H9 (cell line): Measurements from ENCODE around the gene ANP32A. TPM values are rescaled to one million over a fixed set of nuclear protein-coding genes. Genes with fewer than 3 reads are reported as not detected.

Experiments used
- DNase-seq: peaks from one replicate; pipeline ENCODE4 v3.0.0-alpha.2; 2017
- H2AFZ ChIP-seq: one replicate; pipeline ENCODE4 v1.6.1; 2013; ENCODE audit warnings: mild to moderate bottlenecking, low read length, control low read depth, moderate library complexity
- H2AK5ac ChIP-seq: 2 replicates; pipeline ENCODE4 v1.6.1; 2013; ENCODE audit warnings: low read length, control low read depth, mixed read lengths; ENCODE audit not compliant: insufficient read length
- H2BK120ac ChIP-seq: one replicate; pipeline ENCODE4 v1.6.1; 2013; ENCODE audit warnings: low read depth, mild to moderate bottlenecking, low read length, control low read depth, inconsistent platforms; ENCODE audit not compliant: poor library complexity, severe bottlenecking
- H2BK12ac ChIP-seq: 2 replicates; pipeline ENCODE4 v1.6.1; 2013; ENCODE audit warnings: low read length, control low read depth, mixed read lengths, low read depth; ENCODE audit not compliant: insufficient read length
- H2BK15ac ChIP-seq: 2 replicates; pipeline ENCODE4 v1.6.1; 2013; ENCODE audit warnings: low read depth, low read length, control low read depth
- H2BK20ac ChIP-seq: one replicate; pipeline ENCODE4 v1.6.1; 2013; ENCODE audit warnings: low read depth, mild to moderate bottlenecking, low read length, control low read depth, inconsistent platforms; ENCODE audit not compliant: poor library complexity, severe bottlenecking
- H2BK5ac ChIP-seq: 2 replicates; pipeline ENCODE4 v1.6.1; 2013; ENCODE audit warnings: low read length, control low read depth, mixed read lengths; ENCODE audit not compliant: insufficient read length
- H3K14ac ChIP-seq: 2 replicates; pipeline ENCODE4 v1.6.1; 2013; ENCODE audit warnings: low read length, control low read depth; ENCODE audit not compliant: insufficient read depth
- H3K18ac ChIP-seq: 2 replicates; pipeline ENCODE4 v1.6.1; 2013; ENCODE audit warnings: low read depth, mild to moderate bottlenecking, mixed read lengths, low read length, control low read depth; ENCODE audit not compliant: insufficient read length
- H3K23ac ChIP-seq: 2 replicates; pipeline ENCODE4 v1.6.1; 2013; ENCODE audit warnings: low read length, control low read depth, mixed read lengths, low read depth; ENCODE audit not compliant: insufficient read length
- H3K23me2 ChIP-seq: 2 replicates; pipeline ENCODE4 v1.6.1; 2013; ENCODE audit warnings: low read depth, mild to moderate bottlenecking, mixed read lengths, low read length, control low read depth; ENCODE audit not compliant: insufficient read length, poor library complexity, severe bottlenecking
- H3K27ac ChIP-seq: 2 replicates; pipeline ENCODE4 v1.5.1; 2013; ENCODE audit warnings: low read length, control low read depth, mixed read lengths, low read depth; ENCODE audit not compliant: insufficient read length
- H3K27me3 ChIP-seq: 2 replicates; pipeline ENCODE4 v1.6.1; 2013; ENCODE audit warnings: low read length, control low read depth, inconsistent platforms; ENCODE audit not compliant: insufficient read depth
- H3K4ac ChIP-seq: 2 replicates; pipeline ENCODE4 v1.6.1; 2013; ENCODE audit warnings: low read depth, mild to moderate bottlenecking, control low read depth, inconsistent platforms, low read length, moderate library complexity
- H3K4me1 ChIP-seq: 2 replicates; pipeline ENCODE4 v1.6.1; 2013; ENCODE audit warnings: low read length, control low read depth, inconsistent platforms; ENCODE audit not compliant: insufficient read depth
- H3K4me2 ChIP-seq: 2 replicates; pipeline ENCODE4 v1.6.1; 2013; ENCODE audit warnings: low read length, control low read depth, mixed read lengths; ENCODE audit not compliant: insufficient read length, insufficient read depth
- H3K56ac ChIP-seq: 2 replicates; pipeline ENCODE4 v1.6.1; 2013; ENCODE audit warnings: low read depth, mild to moderate bottlenecking, mixed read lengths, low read length, control low read depth; ENCODE audit not compliant: insufficient read length
- H3K79me1 ChIP-seq: 2 replicates; pipeline ENCODE4 v1.6.1; 2013; ENCODE audit warnings: low read depth, mild to moderate bottlenecking, moderate library complexity, low read length, control low read depth, inconsistent platforms; ENCODE audit not compliant: insufficient read depth, poor library complexity, severe bottlenecking
- H3K79me2 ChIP-seq: 2 replicates; pipeline ENCODE4 v1.6.1; 2013; ENCODE audit warnings: low read length, control low read depth, inconsistent platforms; ENCODE audit not compliant: insufficient read depth
- H3K9ac ChIP-seq: 2 replicates; pipeline ENCODE4 v1.6.1; 2013; ENCODE audit warnings: low read length, control low read depth, mixed read lengths; ENCODE audit not compliant: insufficient read length; ENCODE audit errors: extremely low read depth
- H3K9me3 ChIP-seq: one replicate; pipeline ENCODE4 v1.6.1; 2013; ENCODE audit warnings: low read depth, low read length, inconsistent platforms; ENCODE audit not compliant: control insufficient read depth
- H3T11ph ChIP-seq: one replicate; pipeline ENCODE4 v1.6.1; 2013; ENCODE audit warnings: mild to moderate bottlenecking, low read length, control low read depth, inconsistent platforms
- H4K20me1 ChIP-seq: one replicate; pipeline ENCODE4 v1.6.1; 2013; ENCODE audit not compliant: control insufficient read depth, insufficient read length, insufficient read depth
- H4K5ac ChIP-seq: 2 replicates; pipeline ENCODE4 v1.6.1; 2013; ENCODE audit warnings: low read depth, mild to moderate bottlenecking, mixed read lengths, low read length, control low read depth; ENCODE audit not compliant: insufficient read length
- H4K8ac ChIP-seq: replicated peaks from 2 replicates; pipeline ENCODE4 v1.6.1; 2013; ENCODE audit warnings: low read length, control low read depth, mixed read lengths, low read depth; ENCODE audit not compliant: insufficient read length
- H4K91ac ChIP-seq: 2 replicates; pipeline ENCODE4 v1.6.1; 2013; ENCODE audit warnings: low read depth, mild to moderate bottlenecking, moderate library complexity, mixed read lengths, low read length, control low read depth; ENCODE audit not compliant: insufficient read length
- H3K27ac Mint-ChIP-seq, 3 experiments: 2 replicates in 2 of 3; 3 replicates in 1 of 3; pipeline ENCODE4 v1.8.0; 2020 to 2021; ENCODE audit warnings: mixed read lengths in 3 of 3, mild to moderate bottlenecking in 1 of 3, moderate library complexity in 1 of 3
- H3K27me3 Mint-ChIP-seq: 2 replicates; pipeline ENCODE4 v1.8.0; 2021; ENCODE audit warnings: low read depth, mild to moderate bottlenecking, moderate library complexity, mixed read lengths
- H3K36me3 Mint-ChIP-seq, 3 experiments: 2 replicates in 2 of 3; 3 replicates in 1 of 3; pipeline ENCODE4 v1.8.0; 2020 to 2021; ENCODE audit warnings: low read depth in 3 of 3, mixed read lengths in 3 of 3; ENCODE audit not compliant: insufficient read depth in 1 of 3
- H3K4me1 Mint-ChIP-seq, 2 experiments: 2 replicates each; pipeline ENCODE4 v1.8.0; 2020; ENCODE audit warnings: mixed read lengths in 2 of 2
- H3K4me3 Mint-ChIP-seq, 2 experiments: 2 replicates in 1 of 2; 3 replicates in 1 of 2; pipeline ENCODE4 v1.8.0; 2020 to 2021; ENCODE audit warnings: mild to moderate bottlenecking in 2 of 2, mixed read lengths in 2 of 2, moderate library complexity in 1 of 2
- H3K9me3 Mint-ChIP-seq, 2 experiments: 2 replicates in 1 of 2; 3 replicates in 1 of 2; pipeline ENCODE4 v1.8.0; 2020; ENCODE audit warnings: mild to moderate bottlenecking in 2 of 2, mixed read lengths in 2 of 2, moderate library complexity in 1 of 2
- CTCF ChIP-seq: fragments of 200-600 bp; sonication (generic); conservative IDR thresholded peaks from 3 replicates; pipeline ENCODE4 v1.8.0; 2021; ENCODE audit warnings: antibody characterized with exemption, mild to moderate bottlenecking
- WGBS: extraction: QIAGEN DNeasy Blood & Tissue Kit; methylation state at CpG from one replicate; pipeline ENCODE4 v1.1.7; 2013; ENCODE audit warnings: missing lambda C conversion rate, low lambda C conversion rate, mixed read lengths; ENCODE audit not compliant: insufficient read length; ENCODE audit errors: extremely low coverage; 5-methylcytosine and 5-hydroxymethylcytosine counted together
- total RNA-seq: library from RNA; stranded (reverse); gene quantifications from 2 replicates; pipeline ENCODE4 v1.2.1, GENCODE V29; 2021

Gene ANP32A
- total RNA-seq, 1 experiment from 2014 or later = 318 TPM

- no peak overlapping the region for H4K91ac ChIP-seq
- H4K8ac ChIP-seq = no peak overlapping the region
- no peak overlapping the region for H3K9ac ChIP-seq
- no peaks in the 10 kb centered on the region for H4K20me1 ChIP-seq
- H2AFZ ChIP-seq = no peak overlapping the region
- H3K4me1 ChIP-seq = peaks cover 2% of the 10 kb centered on the region; the same call in 1 of the 2 replicates
- no peak overlapping the region for H2BK120ac ChIP-seq
- no peaks in the 10 kb centered on the region for H3K27me3 ChIP-seq
- no CpG with 5 or more reads among the region's 2 CpGs for WGBS
- no peak overlapping the region for H3K14ac ChIP-seq
- H3K9me3 ChIP-seq = no peaks in the 10 kb centered on the region
- no peak overlapping the region for H2BK20ac ChIP-seq
- no peak overlapping the region for H3T11ph ChIP-seq
- no peaks in the 10 kb centered on the region for H3K23me2 ChIP-seq
- H3K79me2 ChIP-seq = no peaks in the 10 kb centered on the region
- H3K4me3 Mint-ChIP-seq = no peak overlapping the region
- H3K36me3 Mint-ChIP-seq = no peaks in the 10 kb centered on the region
- no peak overlapping the region for H4K5ac ChIP-seq
- no peak overlapping the region for H2BK12ac ChIP-seq
- H3K4me1 Mint-ChIP-seq = peaks cover 4 to 18% of the 10 kb centered on the region in 2 experiments
- no peak overlapping the region for H3K27ac ChIP-seq
- H3K23ac ChIP-seq = no peak overlapping the region
- no peaks in the 10 kb centered on the region for H3K79me1 ChIP-seq
- H3K56ac ChIP-seq = no peak overlapping the region
- no peak overlapping the region for H3K4me2 ChIP-seq
- H3K18ac ChIP-seq = no peak overlapping the region
- H2AK5ac ChIP-seq = no peak overlapping the region
- DNase-seq = no peak
- no peak overlapping the region for H2BK15ac ChIP-seq
- no peak overlapping the region for H2BK5ac ChIP-seq
- H3K4ac ChIP-seq = no peak overlapping the region
- H3K9me3 Mint-ChIP-seq = no peaks in the 10 kb centered on the region
- no peak for TF ChIP-seq CTCF
- H3K27ac Mint-ChIP-seq = no peak overlapping the region
- H3K27me3 Mint-ChIP-seq = peaks cover 9% of the 10 kb centered on the region
Measured at GRCh38 chr15:68732451-68732850, 88.2 kb downstream of the ANP32A start.
